GM21526 (cell line): ENCODE measurements around the gene LMAN2L.
"Not testable (repeated sequence)": the region's sequence is repeated elsewhere in the genome, so short reads cannot be mapped to it uniquely, and the experiment has no call there.

Experiments used
- ATAC-seq: cut with Tn5 transposase; IDR thresholded peaks from one replicate; pipeline ENCODE4 v1.9.1; 2021; ENCODE audit warnings: moderate library complexity; ENCODE audit not compliant: unreplicated experiment, low FRiP score

Gene LMAN2L

GRCh38 chr2:96689431-96689991 is 50.4 kb downstream of the LMAN2L start:
- no peak for ATAC-seq

DNA sequence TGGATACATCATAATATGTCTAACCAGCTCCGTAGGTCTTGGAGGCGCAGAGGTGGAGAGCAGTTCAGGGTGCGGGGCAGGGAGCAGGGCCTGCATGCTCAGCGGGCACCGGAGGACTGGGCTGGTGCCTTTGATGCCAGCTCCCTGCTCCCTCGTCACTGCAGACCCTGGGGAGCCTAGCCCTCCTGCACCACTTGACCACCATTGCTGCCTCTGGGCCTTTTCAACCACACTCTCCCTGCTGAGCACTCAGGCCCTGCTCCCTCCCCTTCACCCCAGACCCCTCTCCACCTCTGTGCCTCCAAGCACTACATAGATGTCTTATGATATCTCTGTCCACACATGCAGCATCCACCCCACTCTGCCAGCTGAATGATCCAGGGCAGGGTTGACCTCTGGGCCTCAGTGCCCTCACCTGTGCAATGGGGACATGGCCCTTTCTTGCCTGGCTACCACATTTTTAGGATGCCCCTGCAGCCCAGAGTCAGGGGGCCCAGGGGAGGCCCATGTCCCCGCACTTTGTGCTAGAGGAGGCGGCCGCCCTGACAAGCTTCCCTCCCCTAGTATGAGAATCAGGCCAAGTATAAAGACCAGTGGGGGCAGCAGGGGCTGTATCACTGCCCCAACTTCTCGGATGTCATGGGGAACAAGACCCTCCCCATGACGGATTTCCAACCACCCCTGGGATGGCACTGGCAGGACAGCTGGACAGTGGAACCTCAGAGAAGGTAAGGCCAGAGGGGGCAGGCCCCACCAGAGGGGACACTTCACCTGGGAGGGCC is 51.0 kb downstream of the LMAN2L start:
- ATAC-seq: no peak

DNA sequence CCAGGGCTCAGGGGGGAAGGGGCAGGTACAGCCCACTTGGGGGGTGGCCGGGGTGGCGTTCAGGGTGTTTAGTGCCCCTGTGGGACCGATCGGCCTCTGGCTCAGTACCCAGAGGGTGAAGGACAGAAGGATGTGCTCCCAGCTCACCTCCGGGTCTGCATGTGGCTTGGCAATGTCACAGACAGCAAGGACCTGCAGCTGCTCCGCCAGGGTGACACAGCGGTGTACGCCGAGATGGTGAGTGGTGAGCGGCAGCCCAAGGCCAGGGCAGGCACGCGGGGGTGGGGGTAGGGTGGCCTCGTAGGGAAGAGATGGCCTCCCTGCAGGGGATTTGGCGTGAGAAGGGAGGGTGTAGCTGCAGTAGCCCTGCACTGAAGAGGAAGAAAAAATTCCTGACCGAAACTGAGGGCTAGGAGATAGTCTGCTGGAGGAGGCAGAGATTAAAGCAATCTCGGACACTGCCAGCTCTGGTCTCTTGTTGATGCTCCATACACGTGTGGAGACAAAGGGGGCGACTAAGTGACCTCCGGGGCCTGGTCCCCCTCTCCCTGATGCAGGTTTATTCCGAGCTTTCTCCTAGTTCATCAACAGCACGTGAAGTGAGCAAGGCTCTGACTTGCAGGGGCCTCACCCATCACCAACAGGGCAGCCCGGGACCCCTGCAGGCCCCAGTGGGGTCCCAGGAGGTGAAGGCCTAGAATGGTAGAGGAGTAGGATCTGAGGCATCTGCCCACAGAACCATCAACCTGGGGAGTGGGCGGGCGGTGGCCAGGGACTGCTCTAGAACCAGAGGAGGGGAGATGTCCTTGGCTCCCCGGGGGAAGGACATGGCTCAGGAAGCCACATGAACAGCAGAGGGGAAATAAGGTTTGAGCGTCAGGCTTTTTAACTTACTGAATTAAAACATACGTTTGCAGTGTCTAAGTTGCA is 51.9 kb downstream of the LMAN2L start:
- ATAC-seq: no peak

- ATAC-seq: no peak
Measured at GRCh38 chr2:96687266-96687665, 52.6 kb downstream of the LMAN2L start.

GRCh38 chr2:96685577-96686459 is 54.0 kb downstream of the LMAN2L start:
- ATAC-seq: no peak

DNA sequence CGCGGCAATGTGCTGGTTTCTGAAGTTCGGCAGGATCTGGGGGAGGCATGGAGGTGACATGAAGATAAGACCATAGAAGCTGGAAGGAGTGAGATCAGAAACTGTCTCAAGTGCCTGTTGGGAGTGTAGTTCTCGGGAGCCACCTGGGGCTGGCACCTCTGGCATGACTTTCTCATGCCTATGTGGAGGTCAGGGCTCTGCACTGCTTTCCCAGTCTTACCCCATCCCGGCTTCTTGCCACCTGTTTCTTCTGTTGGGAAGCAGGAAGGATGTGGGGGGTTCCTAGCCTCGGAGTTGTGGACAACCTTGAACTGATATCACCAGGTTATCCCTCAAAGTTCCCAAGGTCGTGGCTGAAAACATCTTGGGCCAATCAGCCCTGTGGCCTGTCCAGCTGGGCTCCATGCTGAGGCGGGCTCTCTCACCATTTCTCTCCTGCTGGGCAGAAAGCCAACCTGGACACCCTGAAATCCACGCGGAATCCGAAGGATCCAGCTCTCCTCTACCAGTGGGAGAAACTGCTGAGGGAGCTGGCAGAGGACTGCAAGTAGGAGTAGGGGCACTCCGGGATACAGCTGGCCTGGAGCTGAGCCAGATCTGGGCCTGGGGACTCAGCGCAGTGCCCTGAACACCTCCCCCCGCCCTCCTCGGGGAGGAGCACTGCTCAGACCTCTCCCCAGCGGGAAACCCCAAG is 54.8 kb downstream of the LMAN2L start:
- no peak for ATAC-seq

GRCh38 chr2:96683972-96684820 is 55.7 kb downstream of the LMAN2L start:
- no peak for ATAC-seq

DNA sequence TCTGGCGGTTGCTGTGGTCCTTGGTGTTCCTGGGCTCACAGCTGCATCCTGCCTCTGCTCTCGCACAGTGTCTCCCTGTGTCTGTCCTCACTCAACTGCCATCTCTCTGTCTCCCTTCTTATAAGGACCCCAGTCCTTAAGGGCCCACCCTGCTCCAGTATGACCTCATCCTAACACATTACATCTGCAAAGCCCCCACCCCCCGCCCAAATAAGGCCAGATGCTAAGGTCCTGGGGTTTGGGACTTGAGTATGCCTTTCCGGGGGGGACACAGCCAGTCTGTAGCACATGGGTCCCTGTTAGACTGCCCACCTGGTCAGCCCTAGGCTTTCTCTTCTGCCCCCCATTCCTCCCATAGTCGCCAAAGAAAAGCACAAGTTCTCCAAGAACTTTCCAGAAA is 56.6 kb downstream of the LMAN2L start:
- ATAC-seq: no peak

DNA sequence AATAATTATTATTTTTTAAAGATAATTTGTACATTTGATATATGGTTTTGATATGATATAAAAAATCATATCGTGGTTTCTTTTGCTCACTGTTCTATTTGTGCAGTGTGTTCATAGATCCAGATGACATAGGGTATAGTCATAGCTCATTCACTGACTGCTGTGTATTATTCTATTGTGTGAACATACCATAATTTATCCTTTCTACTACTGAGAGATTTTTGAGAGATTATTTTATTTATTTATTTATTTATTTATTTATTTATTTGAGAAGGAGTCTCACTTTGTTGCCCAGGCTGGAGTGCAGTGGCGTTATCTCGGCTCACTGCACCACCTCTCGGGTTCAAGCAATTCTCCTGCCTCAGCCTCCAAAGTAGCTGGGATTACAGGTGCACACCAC is 58.3 kb downstream of the LMAN2L start:
- no peak for ATAC-seq

DNA sequence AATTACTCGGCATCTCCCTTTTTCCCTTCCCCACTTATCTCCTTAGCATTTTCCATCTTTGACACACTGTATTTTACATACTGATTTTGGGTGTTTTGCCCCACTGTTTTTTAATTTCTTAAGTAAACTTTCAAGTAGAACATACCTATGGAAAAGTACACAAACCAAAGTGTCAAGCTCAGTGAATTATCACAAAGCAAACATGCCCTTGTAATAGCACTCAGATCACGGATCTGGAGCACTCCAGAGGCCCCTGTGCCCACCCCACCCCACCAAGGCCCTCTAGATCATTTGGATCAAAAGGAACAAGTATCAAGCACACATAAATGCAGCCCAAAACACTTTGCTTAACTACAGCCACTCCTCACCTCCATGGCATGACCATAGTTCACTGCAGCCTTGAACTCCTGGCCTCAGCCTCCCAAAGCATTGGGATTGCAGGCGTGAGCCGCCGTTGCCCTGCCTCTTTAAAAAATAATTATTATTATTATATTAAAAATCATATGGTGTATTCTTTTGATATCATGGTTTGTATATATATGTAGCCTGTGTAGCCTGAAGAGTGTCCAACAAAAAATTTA is 59.2 kb downstream of the LMAN2L start:
- no peak for ATAC-seq

- ATAC-seq: no peak
Measured at GRCh38 chr2:96679848-96680247, 60.0 kb downstream of the LMAN2L start.

GRCh38 chr2:96669539-96670215 is 70.2 kb downstream of the LMAN2L start:
- ATAC-seq: no peak

- no peak for ATAC-seq
Measured at GRCh38 chr2:96668771-96669170, 71.1 kb downstream of the LMAN2L start.

GRCh38 chr2:96665717-96666116 is 74.1 kb downstream of the LMAN2L start:
- ATAC-seq: not testable (repeated sequence)

GRCh38 chr2:96665083-96665569 is 74.7 kb downstream of the LMAN2L start:
- no peak for ATAC-seq

GRCh38 chr2:96664366-96664925 is 75.4 kb downstream of the LMAN2L start:
- no peak for ATAC-seq

DNA sequence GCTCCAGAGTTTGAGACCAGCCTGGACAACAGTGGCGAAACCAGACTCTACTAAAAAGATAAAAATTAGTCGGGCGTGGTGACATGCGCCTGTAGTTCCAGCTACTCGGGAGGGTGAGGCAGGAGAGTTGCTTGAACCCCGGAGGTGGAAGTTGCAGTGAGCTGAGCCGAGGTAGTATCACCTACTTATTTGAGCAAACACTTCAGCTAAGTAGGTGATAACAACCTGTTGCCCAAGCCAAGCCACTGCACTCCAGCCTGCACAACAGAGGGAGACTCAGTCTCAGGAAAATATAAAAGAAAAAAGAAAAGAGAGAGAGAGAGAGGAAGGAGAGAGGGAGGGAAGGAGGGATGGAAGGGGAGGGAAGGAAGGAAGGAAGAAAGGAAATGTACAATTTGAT is 76.0 kb downstream of the LMAN2L start:
- no peak for ATAC-seq
